ENCODE data around the gene PLA1A. TPM values are rescaled to one million over a fixed set of nuclear protein-coding genes. Genes with fewer than 3 reads are reported as not detected.
A peak's percentile ranks its signal among the peaks of the same experiment; 100 is the strongest.

PLA1A gene
- total RNA-seq, 1 donor from 2014 or later, result not detected

GRCh38 chr3:119653876-119654275, 56.2 kb downstream of the PLA1A start:
- Mint-ChIP-seq H3K36me3 (ENCODE audit: low read depth) (no peaks in the 10 kb centered on the region), H3K4me3 (no peak overlapping the region), H3K9me3 (no peaks in the 10 kb centered on the region), H3K27ac (ENCODE audit: unreplicated experiment) (no peak overlapping the region), H3K27me3 (ENCODE audit: low read depth) (no peaks in the 10 kb centered on the region), H3K4me1 (no peaks in the 10 kb centered on the region)
- no peak for DNase-seq (ENCODE audit: low read depth, low spot score)
- TF ChIP-seq CTCF (conservative IDR thresholded peaks at IDR 0.05), result no peak

GRCh38 chr3:119657887-119658702, 60.4 kb downstream of the PLA1A start:
- Mint-ChIP-seq H3K4me3 (no peak overlapping the region), H3K27ac (ENCODE audit: unreplicated experiment) (no peak overlapping the region), H3K4me1 (no peaks in the 10 kb centered on the region), H3K36me3 (ENCODE audit: low read depth) (no peaks in the 10 kb centered on the region), H3K27me3 (ENCODE audit: low read depth) (no peaks in the 10 kb centered on the region), H3K9me3 (no peaks in the 10 kb centered on the region)
- DNase-seq (ENCODE audit: low read depth, low spot score), result no peak
- TF ChIP-seq CTCF (conservative IDR thresholded peaks at IDR 0.05), result no peak

GRCh38 chr3:119658994-119659393, 61.3 kb downstream of the PLA1A start:
- Mint-ChIP-seq H3K9me3 (no peaks in the 10 kb centered on the region), H3K36me3 (ENCODE audit: low read depth) (no peaks in the 10 kb centered on the region), H3K4me3 (no peak overlapping the region), H3K27me3 (ENCODE audit: low read depth) (no peaks in the 10 kb centered on the region), H3K27ac (ENCODE audit: unreplicated experiment) (no peak overlapping the region), H3K4me1 (no peaks in the 10 kb centered on the region)
- no peak for DNase-seq (ENCODE audit: low read depth, low spot score)
- TF ChIP-seq CTCF (conservative IDR thresholded peaks at IDR 0.05), result no peak

- Mint-ChIP-seq H3K27ac (ENCODE audit: unreplicated experiment) (peak overlapping the region; percentile 28), H3K9me3 (no peaks in the 10 kb centered on the region), H3K4me3 (no peak overlapping the region), H3K4me1 (no peaks in the 10 kb centered on the region), H3K27me3 (ENCODE audit: low read depth) (no peaks in the 10 kb centered on the region), H3K36me3 (ENCODE audit: low read depth) (no peaks in the 10 kb centered on the region)
- no peak for TF ChIP-seq CTCF (conservative IDR thresholded peaks at IDR 0.05)
- no peak for DNase-seq (ENCODE audit: low read depth, low spot score)
These were observed 62.1 kb downstream of the PLA1A start for GRCh38 chr3:119659606-119660291.

GRCh38 chr3:119660474-119661440, 63.1 kb downstream of the PLA1A start, which contains the start of gene POPDC2:
Gene POPDC2, minus strand, starts transcription at chr3:119660589. Its CDS starts 166 bp downstream, at chr3:119660423.
- H3K4me1 Mint-ChIP-seq, result no peaks in the 10 kb centered on the region
- no peaks in the 10 kb centered on the region for H3K36me3 Mint-ChIP-seq (ENCODE audit: low read depth)
- no peak for TF ChIP-seq CTCF (conservative IDR thresholded peaks at IDR 0.05)
- no peaks in the 10 kb centered on the region for H3K9me3 Mint-ChIP-seq
- H3K27ac Mint-ChIP-seq (ENCODE audit: unreplicated experiment), result peak within 1 kb of the TSS; percentile 28
- no peaks in the 10 kb centered on the region for H3K27me3 Mint-ChIP-seq (ENCODE audit: low read depth)
- DNase-seq (ENCODE audit: low read depth, low spot score), result no peak
- H3K4me3 Mint-ChIP-seq, result no peak within 1 kb of the TSS
